ENCODE data around the gene CANT1. TPM values are rescaled to one million over a fixed set of nuclear protein-coding genes. Genes with fewer than 3 reads are reported as not detected.
"Not testable (repeated sequence)": the region's sequence is repeated elsewhere in the genome, so short reads cannot be mapped to it uniquely, and the experiment has no call there.

The CANT1 gene
- total RNA-seq, 2 experiments from 2014 or later, result 28.3 to 30.0 TPM

- H3K27ac Mint-ChIP-seq, result no peak within 1 kb of the TSS
- H3K36me3 ChIP-seq (ENCODE audit: insufficient read depth, low read length), result no peaks in the 10 kb centered on the region
- peaks cover 8% of the 10 kb centered on the region for H3K4me1 Mint-ChIP-seq (ENCODE audit: low read depth)
- ATAC-seq (ENCODE audit: poor library complexity) (peak; percentile 71), DNase-seq (peak in 8 of 14 experiments; percentile 19 to 65 (median 32))
- peak within 1 kb of the TSS; percentile 59 for H3K4me3 ChIP-seq (ENCODE audit: low read length)
- H3K27me3 Mint-ChIP-seq, result peaks cover 51% of the 10 kb centered on the region
- peaks cover 23 to 33% of the 10 kb centered on the region in 2 experiments for H3K27me3 ChIP-seq (ENCODE audit: control insufficient read depth in 1 of 2, insufficient read depth in 2 of 2, low read length in 2 of 2)
- no peaks in the 10 kb centered on the region for H3K9me3 Mint-ChIP-seq
- CTCF ChIA-PET, result no interaction called here
- POLR2A ChIA-PET, result no interaction called here
- H3K4me1 ChIP-seq (ENCODE audit: insufficient read depth, low read length), result peaks cover 18% of the 10 kb centered on the region
- H3K27ac ChIP-seq (ENCODE audit: low read depth in 1 of 2, low read length in 2 of 2), result no peak within 1 kb of the TSS
- H3K4me3 Mint-ChIP-seq, result peak within 1 kb of the TSS; percentile 85
- TF ChIP-seq, protein P1, sequence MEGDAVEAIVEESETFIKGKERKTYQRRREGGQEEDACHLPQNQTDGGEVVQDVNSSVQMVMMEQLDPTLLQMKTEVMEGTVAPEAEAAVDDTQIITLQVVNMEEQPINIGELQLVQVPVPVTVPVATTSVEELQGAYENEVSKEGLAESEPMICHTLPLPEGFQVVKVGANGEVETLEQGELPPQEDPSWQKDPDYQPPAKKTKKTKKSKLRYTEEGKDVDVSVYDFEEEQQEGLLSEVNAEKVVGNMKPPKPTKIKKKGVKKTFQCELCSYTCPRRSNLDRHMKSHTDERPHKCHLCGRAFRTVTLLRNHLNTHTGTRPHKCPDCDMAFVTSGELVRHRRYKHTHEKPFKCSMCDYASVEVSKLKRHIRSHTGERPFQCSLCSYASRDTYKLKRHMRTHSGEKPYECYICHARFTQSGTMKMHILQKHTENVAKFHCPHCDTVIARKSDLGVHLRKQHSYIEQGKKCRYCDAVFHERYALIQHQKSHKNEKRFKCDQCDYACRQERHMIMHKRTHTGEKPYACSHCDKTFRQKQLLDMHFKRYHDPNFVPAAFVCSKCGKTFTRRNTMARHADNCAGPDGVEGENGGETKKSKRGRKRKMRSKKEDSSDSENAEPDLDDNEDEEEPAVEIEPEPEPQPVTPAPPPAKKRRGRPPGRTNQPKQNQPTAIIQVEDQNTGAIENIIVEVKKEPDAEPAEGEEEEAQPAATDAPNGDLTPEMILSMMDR (IDR thresholded peaks at IDR 0.05), result peak; percentile 22
- H3K36me3 Mint-ChIP-seq (ENCODE audit: low read depth), result no peaks in the 10 kb centered on the region
- intact Hi-C loops (cut with DNase I, micrococcal nuclease), result no loop called here
- no peaks in the 10 kb centered on the region for H3K9me3 ChIP-seq (ENCODE audit: control insufficient read depth in 1 of 2, insufficient read depth in 1 of 2, low read length in 2 of 2)
Measured at GRCh38 chr17:79023886-79024771, 14.6 kb upstream of the CANT1 start, which contains the start of gene C1QTNF1. Gene C1QTNF1 (plus strand): TSS chr17:79024169. CDS start chr17:79043969, 19,800 bp downstream.

DNA sequence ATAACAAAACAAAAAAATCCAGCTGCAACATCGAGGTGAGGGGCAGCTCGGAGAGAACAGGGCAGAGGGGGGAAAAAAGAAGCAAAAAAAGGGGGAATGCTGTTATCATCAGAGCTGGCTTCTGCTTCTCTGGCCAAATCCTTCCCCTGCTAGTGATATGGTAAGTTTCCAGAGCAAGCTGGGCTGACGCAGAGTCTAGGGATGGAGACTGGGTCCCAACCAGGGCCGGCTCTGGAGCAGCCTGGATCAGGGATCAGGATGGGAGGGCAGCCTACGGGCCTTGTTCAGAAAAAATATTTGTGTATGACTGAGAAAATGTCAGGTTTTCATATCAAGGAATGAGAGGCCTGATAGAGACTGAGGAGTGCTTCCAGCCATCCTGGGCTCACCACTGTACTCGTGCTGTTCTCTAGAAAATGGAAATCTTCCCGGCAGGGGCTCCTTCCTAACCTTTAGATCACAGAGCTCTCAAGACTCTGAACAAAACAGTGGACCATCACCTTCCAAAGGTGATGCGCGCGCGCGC, 13.7 kb upstream of the CANT1 start:
- peaks cover 22 to 31% of the 10 kb centered on the region in 2 experiments for H3K27me3 ChIP-seq (ENCODE audit: control insufficient read depth in 1 of 2, insufficient read depth in 2 of 2, low read length in 2 of 2)
- Mint-ChIP-seq H3K27ac (no peak overlapping the region), H3K36me3 (ENCODE audit: low read depth) (no peaks in the 10 kb centered on the region), H3K4me3 (peak overlapping the region; percentile 58), H3K27me3 (peaks cover 53% of the 10 kb centered on the region), H3K9me3 (no peaks in the 10 kb centered on the region), H3K4me1 (ENCODE audit: low read depth) (peaks cover 8% of the 10 kb centered on the region)
- H3K4me3 ChIP-seq (ENCODE audit: low read length), result no peak overlapping the region
- H3K36me3 ChIP-seq (ENCODE audit: insufficient read depth, low read length), result no peaks in the 10 kb centered on the region
- intact Hi-C loops (cut with DNase I, micrococcal nuclease), result no loop called here
- CTCF ChIA-PET, result no interaction called here
- peaks cover 18% of the 10 kb centered on the region for H3K4me1 ChIP-seq (ENCODE audit: insufficient read depth, low read length)
- no peaks in the 10 kb centered on the region for H3K9me3 ChIP-seq (ENCODE audit: control insufficient read depth in 1 of 2, insufficient read depth in 1 of 2, low read length in 2 of 2)
- no peak for DNase-seq
- no peak overlapping the region for H3K27ac ChIP-seq (ENCODE audit: low read depth in 1 of 2, low read length in 2 of 2)
- TF ChIP-seq, protein P1 (IDR thresholded peaks at IDR 0.05), result no peak
- ATAC-seq (ENCODE audit: poor library complexity), result no peak
- POLR2A ChIA-PET, result no interaction called here

DNA sequence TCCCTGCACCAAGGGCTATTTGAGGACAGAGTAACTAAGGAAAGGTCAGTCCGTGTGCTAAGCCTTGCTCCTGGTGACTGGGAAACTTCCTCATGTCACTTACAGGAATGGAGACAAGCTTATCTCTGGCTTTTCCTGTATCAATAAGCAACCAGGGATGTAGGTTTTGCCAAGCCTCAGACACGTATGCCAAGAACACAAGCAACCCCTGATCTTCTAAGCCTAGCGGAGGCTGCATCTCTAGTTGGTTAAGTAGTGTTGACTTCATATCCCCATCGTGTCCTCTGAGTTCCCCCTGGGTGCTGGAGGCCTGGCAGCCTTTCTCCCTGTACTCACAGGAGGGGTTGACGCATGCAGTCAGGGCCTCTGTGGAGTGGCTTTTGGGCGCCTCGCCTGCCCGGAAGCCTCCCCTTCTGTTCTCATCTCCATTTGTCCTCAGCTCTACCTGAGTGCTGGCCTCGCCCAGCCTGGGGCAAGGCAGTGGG, 13.0 kb upstream of the CANT1 start:
- DNase-seq, result peak in 1 of 14 experiments; percentile 29
- ChIA-PET POLR2A (no interaction called here), CTCF (no interaction called here)
- Mint-ChIP-seq H3K4me3 (no peak overlapping the region), H3K27me3 (peaks cover 53% of the 10 kb centered on the region), H3K9me3 (no peaks in the 10 kb centered on the region), H3K36me3 (ENCODE audit: low read depth) (no peaks in the 10 kb centered on the region), H3K4me1 (ENCODE audit: low read depth) (peaks cover 8% of the 10 kb centered on the region), H3K27ac (no peak overlapping the region)
- no peak for ATAC-seq (ENCODE audit: poor library complexity)
- H3K36me3 ChIP-seq (ENCODE audit: insufficient read depth, low read length), result no peaks in the 10 kb centered on the region
- intact Hi-C loops (cut with DNase I, micrococcal nuclease), result no loop called here
- no peak overlapping the region for H3K27ac ChIP-seq (ENCODE audit: low read depth in 1 of 2, low read length in 2 of 2)
- peaks cover 22 to 26% of the 10 kb centered on the region in 2 experiments for H3K27me3 ChIP-seq (ENCODE audit: control insufficient read depth in 1 of 2, insufficient read depth in 2 of 2, low read length in 2 of 2)
- peaks cover 18% of the 10 kb centered on the region for H3K4me1 ChIP-seq (ENCODE audit: insufficient read depth, low read length)
- H3K4me3 ChIP-seq (ENCODE audit: low read length), result no peak overlapping the region
- H3K9me3 ChIP-seq (ENCODE audit: control insufficient read depth in 1 of 2, insufficient read depth in 1 of 2, low read length in 2 of 2), result no peaks in the 10 kb centered on the region
- TF ChIP-seq, protein P1 (IDR thresholded peaks at IDR 0.05), result no peak

DNA sequence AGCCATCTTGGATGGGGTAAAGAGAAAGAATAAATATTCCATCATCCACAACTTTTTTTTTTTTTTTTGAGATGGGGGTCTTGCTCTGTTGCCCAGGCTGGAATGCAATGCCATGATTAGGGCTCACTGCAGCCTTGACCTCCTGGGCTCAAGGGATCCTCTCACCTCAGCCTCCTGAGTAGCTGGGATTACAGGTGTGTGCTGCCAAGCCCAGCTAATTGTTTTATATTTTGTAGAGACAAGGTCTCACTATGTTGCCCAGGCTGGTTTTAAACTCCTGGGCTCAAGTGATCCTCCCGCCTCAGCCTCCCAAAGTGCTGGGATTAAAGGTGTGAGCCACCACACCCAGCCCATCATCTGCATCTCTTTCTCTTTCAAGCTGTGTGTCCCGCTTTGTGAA, 12.4 kb upstream of the CANT1 start:
- H3K27me3 Mint-ChIP-seq, result peaks cover 52% of the 10 kb centered on the region
- H3K4me3 Mint-ChIP-seq; H3K27ac ChIP-seq (ENCODE audit: low read depth in 1 of 2, low read length in 2 of 2); ATAC-seq (ENCODE audit: poor library complexity); H3K4me3 ChIP-seq (ENCODE audit: low read length); CTCF ChIA-PET; H3K36me3 Mint-ChIP-seq (ENCODE audit: low read depth); POLR2A ChIA-PET; H3K9me3 Mint-ChIP-seq; DNase-seq; H3K9me3 ChIP-seq (ENCODE audit: control insufficient read depth in 1 of 2, insufficient read depth in 1 of 2, low read length in 2 of 2); H3K27ac Mint-ChIP-seq; H3K36me3 ChIP-seq (ENCODE audit: insufficient read depth, low read length); H3K4me1 Mint-ChIP-seq (ENCODE audit: low read depth): not testable (repeated sequence)
- intact Hi-C loops (cut with DNase I, micrococcal nuclease), result loop anchor here in 1 of 2 experiments (2.0 kb wide), 1 partner anchor 371 kb away; no protein-coding TSS in a partner anchor
- H3K27me3 ChIP-seq (ENCODE audit: control insufficient read depth in 1 of 2, insufficient read depth in 2 of 2, low read length in 2 of 2), result peaks cover 20 to 22% of the 10 kb centered on the region in 2 experiments
- peaks cover 18% of the 10 kb centered on the region for H3K4me1 ChIP-seq (ENCODE audit: insufficient read depth, low read length)
